ENCODE measurements around the gene SORT1.

DNA sequence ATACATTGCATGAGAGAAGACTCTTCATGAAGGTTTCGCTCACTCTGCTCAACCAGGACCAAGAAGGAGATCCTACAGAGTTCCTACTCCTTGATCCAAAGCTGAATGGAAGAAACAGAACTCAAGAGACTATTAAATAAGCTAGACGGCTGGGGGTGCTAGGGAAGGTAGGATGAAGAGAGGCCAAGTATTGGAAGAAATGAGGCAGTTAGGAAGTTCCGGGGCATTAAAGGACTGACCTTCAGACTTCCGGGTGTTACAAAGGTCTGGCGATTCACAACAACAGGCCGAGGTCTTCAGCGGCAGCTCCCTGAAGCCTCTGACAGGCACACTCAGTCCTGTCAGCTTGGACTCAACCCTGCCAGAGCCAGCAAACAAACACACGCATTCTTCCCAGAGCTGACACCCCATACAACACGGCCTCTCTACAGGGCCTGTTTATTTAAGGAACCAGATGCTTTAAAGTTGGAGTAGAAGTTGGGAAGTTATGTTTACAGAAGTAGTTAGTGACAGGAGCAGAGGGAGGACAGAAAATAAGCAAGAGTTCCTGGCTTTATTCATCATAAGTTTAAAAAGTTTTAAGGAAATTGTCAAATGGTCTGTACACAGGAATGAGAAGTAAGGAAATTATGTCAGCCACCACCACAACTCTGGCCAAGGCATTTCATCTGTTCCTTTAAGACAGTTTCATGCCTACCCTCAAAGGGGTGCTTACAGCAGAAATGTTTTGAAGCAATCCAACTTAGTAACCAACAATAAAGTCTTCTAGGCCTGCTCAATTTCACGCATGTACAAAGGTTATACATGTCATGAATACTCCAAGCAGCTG, 4.7 kb downstream of the SORT1 start:
- TF ChIP-seq, protein P1, sequence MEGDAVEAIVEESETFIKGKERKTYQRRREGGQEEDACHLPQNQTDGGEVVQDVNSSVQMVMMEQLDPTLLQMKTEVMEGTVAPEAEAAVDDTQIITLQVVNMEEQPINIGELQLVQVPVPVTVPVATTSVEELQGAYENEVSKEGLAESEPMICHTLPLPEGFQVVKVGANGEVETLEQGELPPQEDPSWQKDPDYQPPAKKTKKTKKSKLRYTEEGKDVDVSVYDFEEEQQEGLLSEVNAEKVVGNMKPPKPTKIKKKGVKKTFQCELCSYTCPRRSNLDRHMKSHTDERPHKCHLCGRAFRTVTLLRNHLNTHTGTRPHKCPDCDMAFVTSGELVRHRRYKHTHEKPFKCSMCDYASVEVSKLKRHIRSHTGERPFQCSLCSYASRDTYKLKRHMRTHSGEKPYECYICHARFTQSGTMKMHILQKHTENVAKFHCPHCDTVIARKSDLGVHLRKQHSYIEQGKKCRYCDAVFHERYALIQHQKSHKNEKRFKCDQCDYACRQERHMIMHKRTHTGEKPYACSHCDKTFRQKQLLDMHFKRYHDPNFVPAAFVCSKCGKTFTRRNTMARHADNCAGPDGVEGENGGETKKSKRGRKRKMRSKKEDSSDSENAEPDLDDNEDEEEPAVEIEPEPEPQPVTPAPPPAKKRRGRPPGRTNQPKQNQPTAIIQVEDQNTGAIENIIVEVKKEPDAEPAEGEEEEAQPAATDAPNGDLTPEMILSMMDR (IDR thresholded peaks at IDR 0.05), result no peak
- TF ChIP-seq EP300 (IDR thresholded peaks at IDR 0.05; ENCODE audit: borderline replicate concordance in 1 of 2, low read depth in 1 of 2, low read length in 1 of 2), result no peak
- TF ChIP-seq RAD21 (IDR thresholded peaks at IDR 0.05; ENCODE audit: low read length), result no peak
- TF ChIP-seq, protein P2, sequence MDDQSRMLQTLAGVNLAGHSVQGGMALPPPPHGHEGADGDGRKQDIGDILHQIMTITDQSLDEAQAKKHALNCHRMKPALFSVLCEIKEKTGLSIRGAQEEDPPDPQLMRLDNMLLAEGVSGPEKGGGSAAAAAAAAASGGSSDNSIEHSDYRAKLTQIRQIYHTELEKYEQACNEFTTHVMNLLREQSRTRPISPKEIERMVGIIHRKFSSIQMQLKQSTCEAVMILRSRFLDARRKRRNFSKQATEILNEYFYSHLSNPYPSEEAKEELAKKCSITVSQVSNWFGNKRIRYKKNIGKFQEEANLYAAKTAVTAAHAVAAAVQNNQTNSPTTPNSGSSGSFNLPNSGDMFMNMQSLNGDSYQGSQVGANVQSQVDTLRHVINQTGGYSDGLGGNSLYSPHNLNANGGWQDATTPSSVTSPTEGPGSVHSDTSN (IDR thresholded peaks at IDR 0.05), result no peak
- TF ChIP-seq SMC3 (IDR thresholded peaks at IDR 0.05; ENCODE audit: low read depth, low read length), result no peak
- TF ChIP-seq, protein P3, sequence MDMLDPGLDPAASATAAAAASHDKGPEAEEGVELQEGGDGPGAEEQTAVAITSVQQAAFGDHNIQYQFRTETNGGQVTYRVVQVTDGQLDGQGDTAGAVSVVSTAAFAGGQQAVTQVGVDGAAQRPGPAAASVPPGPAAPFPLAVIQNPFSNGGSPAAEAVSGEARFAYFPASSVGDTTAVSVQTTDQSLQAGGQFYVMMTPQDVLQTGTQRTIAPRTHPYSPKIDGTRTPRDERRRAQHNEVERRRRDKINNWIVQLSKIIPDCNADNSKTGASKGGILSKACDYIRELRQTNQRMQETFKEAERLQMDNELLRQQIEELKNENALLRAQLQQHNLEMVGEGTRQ (IDR thresholded peaks at IDR 0.05; ENCODE audit: borderline replicate concordance, low read depth, low read length), result no peak
- no peak for TF ChIP-seq EZH2phosphoT487 (IDR thresholded peaks at IDR 0.05; ENCODE audit: borderline replicate concordance, low read depth)
